NCI-H460 (cell line): ENCODE measurements around the gene SPARC. TPM values are rescaled to one million over a fixed set of nuclear protein-coding genes. Genes with fewer than 3 reads are reported as not detected.
"Not testable (repeated sequence)": the region's sequence is repeated elsewhere in the genome, so short reads cannot be mapped to it uniquely, and the experiment has no call there.

Experiments used
- DNase-seq: peaks from one replicate; pipeline ENCODE4 v3.0.0-alpha.2; 2016; ENCODE audit warnings: low read depth; ENCODE audit errors: extremely low read depth
- polyA plus RNA-seq: library from polyadenylated mRNA; depleted of rRNA; stranded (reverse); fragments of >200 nt; gene quantifications from 2 replicates; pipeline ENCODE4 v1.2.3, GENCODE V29; 2014; cell fraction: nucleus; rRNA removed
- total RNA-seq: library from RNA; depleted of rRNA; stranded (reverse); fragments of >200 nt; shearing (Covaris generic); gene quantifications from 2 replicates; pipeline ENCODE4 v1.2.3, GENCODE V29; 2014; rRNA removed

Gene SPARC
- 0.29 and 0.45 TPM in 2 replicates for total RNA-seq
- polyA plus RNA-seq = not detected in 2 replicates

- no peak for DNase-seq
Observed at GRCh38 chr5:151686674-151687407, at the start of gene SPARC. Gene SPARC, minus strand, starts transcription at chr5:151686915. Its CDS starts 10,727 bp downstream, at chr5:151676188.

GRCh38 chr5:151735646-151736045 is 48.9 kb upstream of the SPARC start:
- no peak for DNase-seq

- no peak for DNase-seq
Observed at GRCh38 chr5:151734064-151734408, 47.3 kb upstream of the SPARC start.

DNA sequence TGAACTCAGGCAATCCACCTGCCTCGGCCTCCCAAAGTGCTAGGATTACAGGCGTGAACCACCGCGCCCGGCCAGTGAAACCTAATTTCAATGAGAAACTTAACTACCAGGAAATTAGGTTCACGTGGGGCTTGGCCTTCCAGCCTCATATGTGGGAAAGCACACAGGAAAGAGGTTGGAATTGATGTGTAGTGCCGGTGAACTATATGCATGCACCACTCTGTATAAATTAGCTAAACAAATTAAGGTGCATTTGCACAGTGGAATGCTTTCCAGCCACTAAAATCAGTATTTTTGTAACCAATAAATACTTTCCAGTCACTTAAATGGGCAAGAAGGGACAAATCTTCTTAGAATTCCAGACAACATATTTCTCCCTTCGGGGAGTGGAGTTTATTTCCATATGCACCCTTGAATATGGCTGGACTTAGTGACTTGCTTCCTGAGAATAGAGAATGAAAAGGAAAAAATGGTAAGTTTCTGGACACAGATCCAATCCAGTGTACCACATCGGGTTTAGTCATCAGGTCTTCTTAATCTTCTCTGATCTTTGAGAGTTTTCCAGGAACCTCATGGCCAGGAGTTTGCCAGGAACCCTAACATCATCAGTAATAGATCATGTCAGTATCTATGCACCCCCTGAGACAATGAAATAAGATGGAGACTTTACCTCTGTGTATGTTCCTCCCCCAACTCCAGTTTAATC is 46.8 kb upstream of the SPARC start:
- DNase-seq = no peak

DNA sequence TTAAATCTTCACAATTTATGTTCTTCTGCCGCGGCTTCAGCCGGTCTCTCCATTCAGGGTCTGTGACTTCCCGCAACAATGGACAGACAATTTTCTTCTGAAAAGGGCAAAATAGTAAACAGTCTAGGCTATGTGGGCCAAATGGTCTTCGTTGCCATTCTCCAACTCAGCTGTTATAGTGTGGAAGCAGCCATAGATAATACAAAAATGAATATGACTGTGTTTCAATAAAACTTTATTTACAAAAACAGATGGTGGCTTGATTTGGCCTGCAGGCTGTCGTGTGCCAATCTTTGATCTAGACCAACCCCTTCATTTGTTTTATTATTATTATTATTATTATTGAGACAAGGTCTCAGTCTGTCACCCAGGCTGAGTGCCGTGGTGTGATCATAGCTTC is 43.7 kb upstream of the SPARC start:
- DNase-seq = no peak

- not testable (repeated sequence) for DNase-seq
Observed at GRCh38 chr5:151729597-151729996, 42.9 kb upstream of the SPARC start.

- no peak for DNase-seq
Observed at GRCh38 chr5:151724360-151724759, 37.6 kb upstream of the SPARC start.

DNA sequence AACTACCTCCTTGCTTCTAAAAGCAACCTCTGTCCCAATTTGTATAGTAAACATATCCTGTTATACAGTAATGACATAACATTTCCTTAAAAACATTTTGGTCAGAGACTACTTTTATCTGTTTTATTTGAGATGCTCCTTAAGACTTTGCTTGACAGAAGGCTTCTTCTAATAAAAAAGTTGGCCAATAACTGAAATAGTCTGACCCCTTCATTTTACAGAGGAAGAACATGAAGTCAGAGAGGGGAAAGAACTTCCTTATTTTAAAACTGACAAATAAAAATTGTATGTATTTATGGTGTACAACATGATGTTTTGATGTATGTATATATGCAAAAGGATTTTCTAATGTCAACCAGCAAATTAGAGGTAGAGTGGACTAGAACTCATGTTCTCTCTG is 35.8 kb upstream of the SPARC start:
- no peak for DNase-seq

GRCh38 chr5:151721812-151722391 is 35.2 kb upstream of the SPARC start:
- no peak for DNase-seq

DNA sequence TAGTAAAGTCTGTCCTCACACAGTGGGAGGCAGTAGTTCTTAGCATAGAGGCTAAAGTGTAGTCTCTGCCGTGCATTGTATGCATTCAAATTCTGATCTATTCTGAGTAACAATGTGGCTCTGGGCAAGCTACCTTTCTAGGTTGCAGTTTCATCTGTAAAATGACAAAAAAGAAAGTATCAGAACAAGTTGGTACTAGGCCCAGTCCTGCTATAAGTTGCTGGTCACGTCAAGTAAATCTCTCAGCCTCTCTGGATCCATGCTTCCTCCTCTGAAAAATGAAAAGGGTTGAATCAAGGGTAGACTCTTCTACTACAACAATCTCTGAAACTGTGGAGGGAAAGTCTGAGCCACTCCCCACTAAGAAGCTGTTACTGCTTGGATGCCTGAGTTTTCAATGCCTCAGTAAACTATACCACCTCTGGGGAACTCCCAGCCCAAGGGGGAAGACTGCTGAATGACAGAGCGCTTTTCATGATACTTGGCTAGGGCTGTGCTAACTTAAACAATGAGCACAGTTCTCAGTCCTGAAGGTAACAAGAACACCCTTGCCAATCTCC is 34.5 kb upstream of the SPARC start:
- no peak for DNase-seq

- no peak for DNase-seq
Observed at GRCh38 chr5:151720215-151720614, 33.5 kb upstream of the SPARC start.

DNA sequence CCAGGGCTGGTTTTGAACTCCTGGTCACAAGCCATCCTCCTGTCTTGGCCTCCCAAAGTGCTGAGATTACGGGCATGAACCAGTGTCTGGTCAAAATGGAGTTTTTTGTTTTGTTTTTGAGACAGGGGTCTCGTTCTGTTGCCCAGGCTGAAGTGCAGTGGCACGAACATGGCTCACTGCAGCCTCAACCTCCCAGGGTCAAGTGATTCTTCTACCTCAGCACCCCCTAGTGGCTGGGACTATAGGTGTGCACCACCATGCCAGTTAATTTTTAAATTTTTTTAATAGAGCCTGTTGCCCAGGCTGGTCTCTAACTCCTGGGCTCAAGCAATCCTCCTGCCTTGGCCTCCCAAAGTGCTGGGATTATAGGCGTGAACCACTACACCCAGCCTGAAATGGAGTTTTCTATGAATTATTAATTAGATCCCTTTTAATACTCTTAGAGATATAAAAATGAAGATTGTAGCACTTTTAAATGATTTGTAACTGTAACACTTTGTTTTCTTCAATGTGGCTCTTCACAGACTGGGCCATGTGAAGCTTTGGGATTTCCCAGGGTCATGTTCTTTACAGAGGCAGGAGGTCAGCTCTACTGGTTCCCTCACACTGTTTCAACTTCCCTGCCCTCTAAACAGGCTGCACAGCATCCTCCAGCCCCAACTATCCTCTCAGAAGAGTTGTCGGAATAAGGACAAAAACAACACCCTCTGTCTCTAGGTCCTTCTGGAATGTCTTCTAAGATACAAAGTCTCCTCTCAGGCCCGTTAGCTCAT is 32.7 kb upstream of the SPARC start:
- peak; percentile 25 for DNase-seq

GRCh38 chr5:151718646-151719045 is 31.9 kb upstream of the SPARC start:
- no peak for DNase-seq

DNA sequence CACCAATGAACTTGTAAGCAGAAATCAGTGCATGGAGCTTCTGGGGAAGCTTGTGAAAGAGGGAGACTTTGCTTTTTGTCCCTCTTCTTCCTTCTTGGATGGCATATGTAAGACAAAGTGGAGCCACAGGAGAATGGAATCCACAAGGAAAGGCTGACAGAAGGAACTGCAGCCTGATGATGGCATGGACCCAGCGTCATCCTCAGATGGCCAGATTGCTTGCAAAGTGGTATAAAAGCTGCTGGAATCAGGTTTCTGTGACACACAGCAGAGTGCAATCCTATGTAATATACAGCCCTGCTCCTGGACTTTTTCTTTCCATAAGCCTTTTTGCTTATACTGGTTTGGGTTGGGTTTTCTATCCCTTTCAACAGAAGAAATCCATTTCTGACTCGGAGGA is 31.4 kb upstream of the SPARC start:
- no peak for DNase-seq

DNA sequence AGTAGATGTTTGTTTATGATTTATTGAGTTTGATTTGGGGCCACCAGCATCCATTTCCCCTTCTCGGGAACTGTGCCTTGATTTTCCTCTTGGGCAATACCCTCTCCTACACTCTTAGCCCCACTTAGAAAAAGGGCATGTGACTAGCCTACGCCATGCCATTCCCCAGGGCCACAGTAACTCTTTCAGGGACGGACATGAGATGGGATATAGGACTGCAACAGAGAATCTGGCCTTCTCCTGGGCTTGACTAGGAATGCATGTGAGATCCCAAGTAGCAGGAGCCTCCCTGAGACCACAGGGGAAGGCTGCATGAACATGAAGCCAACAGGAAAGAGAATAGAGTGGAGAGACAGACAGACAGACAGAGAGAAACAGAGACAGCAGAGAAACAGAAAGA is 30.7 kb upstream of the SPARC start:
- DNase-seq = no peak

DNA sequence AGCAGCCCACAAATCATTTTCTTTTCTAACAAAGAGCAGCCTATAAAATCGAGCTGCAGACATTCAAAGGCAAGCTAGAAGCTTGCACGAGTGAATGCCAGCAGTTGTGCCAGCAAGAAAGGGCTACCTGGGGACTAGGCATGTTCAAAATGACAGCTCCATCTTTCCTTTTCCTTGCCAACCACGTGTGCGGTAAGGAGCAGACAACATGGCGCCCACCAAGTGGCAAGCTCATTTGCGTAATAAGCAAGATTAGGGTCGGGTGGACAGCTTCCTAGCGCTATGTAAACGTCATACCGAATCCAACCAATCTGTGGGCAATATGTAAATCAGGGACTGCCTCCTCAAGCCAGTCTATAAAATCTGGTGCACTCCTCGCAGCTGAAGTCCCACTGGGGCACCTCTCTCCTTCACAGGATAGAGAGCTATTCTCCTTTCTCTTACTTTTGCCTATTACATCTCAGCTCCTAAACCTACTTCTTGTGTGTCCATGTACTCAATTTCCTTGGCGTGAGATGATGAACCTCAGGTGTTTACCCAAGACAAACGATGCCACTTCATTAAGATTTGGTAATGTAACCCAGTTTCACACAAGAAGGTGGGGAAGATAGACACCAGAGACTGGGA is 22.5 kb upstream of the SPARC start:
- DNase-seq = no peak

DNA sequence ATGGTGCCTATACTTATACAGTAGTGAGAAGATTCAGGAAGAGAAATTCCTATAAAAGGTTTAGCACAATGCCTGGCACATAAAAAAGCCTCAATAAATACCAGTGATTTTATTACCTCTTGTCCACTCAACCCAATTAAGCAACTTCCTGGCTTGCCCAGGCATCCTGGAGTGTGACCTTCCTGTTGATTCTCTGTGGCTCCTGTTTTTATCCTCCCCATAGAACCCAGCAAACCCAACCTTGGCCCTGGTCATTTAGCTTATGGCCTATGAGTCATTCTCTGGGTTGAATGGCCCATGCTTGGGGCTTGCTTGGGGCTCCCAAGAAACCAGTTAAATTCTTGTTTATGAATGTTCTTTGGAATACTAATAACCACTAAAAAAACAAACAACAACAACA is 21.4 kb upstream of the SPARC start:
- DNase-seq = no peak

GRCh38 chr5:151707567-151707966 is 20.9 kb upstream of the SPARC start:
- DNase-seq = no peak

DNA sequence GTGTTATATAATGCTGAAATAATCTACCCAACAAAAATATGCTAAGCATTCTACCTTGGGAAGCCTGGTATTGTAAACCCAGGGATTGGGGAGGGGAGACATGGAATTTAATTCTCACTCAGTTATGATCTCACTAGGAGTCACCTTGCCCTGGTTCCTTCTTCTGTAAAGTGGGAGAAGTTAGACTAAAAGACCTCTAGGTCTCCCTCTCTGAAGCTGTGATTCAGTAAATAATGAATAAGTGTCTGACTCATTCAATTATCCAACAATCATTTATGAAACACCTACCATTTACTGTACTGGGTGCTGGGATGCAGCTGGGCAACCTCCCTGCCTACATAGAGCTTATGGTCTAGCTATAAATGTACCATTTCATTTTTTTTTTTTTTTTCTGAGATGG is 20.2 kb upstream of the SPARC start:
- DNase-seq = no peak

DNA sequence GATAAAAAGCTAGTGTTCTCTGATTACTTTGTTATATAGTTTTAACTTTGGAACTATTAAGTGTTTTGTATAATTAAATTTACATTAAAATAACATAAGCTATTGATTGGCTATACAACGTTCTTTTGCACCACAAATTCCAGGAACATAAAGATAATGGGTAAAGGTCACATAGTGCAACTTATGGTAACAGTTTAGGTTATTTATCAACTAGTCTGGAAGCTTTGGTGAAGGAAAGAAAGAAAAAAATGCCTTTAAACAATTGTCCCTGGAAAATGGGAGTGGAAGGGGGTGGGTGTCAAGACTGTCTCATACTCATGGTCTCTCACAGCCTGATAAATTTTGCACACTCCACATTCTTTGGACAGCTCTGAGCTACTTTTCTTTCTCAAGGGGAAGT is 17.1 kb upstream of the SPARC start:
- DNase-seq = no peak
